NCI-H446 treated with DMSO at 0.1 percent for 48 hours (cell line): ENCODE data around the gene FDCSP.
"Not testable (repeated sequence)": the region's sequence is repeated elsewhere in the genome, so short reads cannot be mapped to it uniquely, and the experiment has no call there.

Source experiments
- DNase-seq: peaks from one replicate; lab custom pipeline; 2025; lab: John Stamatoyannopoulos, UW

FDCSP gene

DNA sequence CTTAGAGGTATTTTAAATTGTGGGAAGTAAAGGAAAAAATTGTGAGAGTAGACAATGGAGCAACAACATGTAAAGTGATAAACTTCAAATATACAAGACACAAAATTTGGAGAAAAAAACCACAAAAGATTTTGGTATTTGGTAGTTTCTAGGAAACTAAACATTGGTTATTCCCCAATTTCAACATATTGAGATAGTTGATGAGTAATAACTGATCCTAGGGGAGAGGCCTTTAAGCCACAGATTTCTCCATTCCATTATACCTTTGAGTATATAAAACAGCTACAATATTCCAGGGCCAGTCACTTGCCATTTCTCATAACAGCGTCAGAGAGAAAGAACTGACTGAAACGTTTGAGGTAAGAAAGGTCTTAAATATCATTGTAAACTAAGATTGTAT, at the start of gene FDCSP:
TSS of gene FDCSP (plus strand) at position 301 of the 400 bp plus-strand sequence. CDS start 5,071 bp downstream, outside the sequence.
- no peak for DNase-seq

DNA sequence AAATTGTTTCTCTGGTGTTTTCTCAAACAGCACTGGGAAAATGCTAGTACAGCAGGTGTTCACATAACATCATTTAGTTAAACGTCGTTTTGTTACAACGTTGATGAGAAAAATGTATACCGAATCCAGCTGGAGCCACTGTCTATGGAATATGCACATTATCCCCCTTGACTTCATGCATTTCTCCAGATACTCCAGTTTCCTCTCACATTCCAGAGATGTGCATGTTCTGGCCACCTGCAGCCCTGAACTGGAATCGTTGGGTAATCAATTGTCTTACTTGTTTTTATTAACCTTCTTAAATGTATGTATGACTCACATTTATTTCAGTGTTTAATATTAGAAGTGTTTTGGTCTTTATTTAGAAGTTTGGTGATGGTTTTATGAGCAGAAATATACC, 48.8 kb upstream of the FDCSP start:
- no peak for DNase-seq

DNA sequence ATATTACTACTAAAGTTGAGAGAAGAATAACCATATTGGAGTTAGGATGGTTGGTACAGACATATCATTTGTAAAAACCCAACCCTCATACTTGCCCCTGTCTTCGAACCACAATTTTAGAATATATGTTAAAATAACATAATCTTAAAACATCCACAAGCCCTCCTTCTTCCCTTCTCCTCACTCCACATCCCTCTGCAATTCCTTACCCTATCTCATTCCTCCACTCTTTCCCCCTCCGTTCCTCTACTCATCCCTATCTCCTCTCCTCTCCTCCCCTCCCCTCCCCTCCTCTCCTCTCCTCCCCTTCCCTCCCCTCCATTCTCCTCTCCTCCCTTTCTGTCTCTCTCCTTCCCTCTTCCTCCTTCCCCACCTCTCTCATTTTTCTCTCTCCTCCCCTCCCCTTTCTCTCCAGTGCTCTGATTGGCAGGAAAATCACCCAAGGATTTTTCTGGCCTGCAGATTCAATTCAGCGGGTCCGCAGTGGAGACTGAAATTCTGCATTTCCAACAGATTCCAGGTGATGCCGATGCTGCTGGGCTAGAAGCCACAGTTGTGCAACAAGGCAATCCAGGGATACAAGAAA, 47.8 kb upstream of the FDCSP start:
- DNase-seq, result no peak

- DNase-seq, result no peak
Observed at GRCh38 chr4:70179811-70180210, 46.1 kb upstream of the FDCSP start.

GRCh38 chr4:70181864-70182263, 44.1 kb upstream of the FDCSP start:
- DNase-seq, result no peak

- DNase-seq, result no peak
Observed at GRCh38 chr4:70182517-70183167, 43.3 kb upstream of the FDCSP start.

- peak; percentile 1 for DNase-seq
Observed at GRCh38 chr4:70183168-70183939, 42.6 kb upstream of the FDCSP start.

DNA sequence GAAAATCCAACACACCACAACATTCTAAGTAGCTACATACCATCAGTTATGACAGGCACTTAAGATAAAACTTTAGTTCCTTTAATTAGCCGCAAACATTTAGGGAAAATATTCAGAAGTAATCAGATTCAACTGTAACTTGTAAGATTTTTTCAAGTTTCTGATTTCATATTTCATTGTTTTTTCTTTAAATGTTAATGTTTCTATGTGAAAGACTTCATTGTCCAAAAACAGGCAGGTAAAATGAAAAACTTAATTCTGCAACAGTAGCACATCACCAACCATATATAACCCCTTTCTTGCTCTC, 42.0 kb upstream of the FDCSP start:
- DNase-seq, result no peak

GRCh38 chr4:70187216-70187615, 38.7 kb upstream of the FDCSP start:
- DNase-seq, result no peak

DNA sequence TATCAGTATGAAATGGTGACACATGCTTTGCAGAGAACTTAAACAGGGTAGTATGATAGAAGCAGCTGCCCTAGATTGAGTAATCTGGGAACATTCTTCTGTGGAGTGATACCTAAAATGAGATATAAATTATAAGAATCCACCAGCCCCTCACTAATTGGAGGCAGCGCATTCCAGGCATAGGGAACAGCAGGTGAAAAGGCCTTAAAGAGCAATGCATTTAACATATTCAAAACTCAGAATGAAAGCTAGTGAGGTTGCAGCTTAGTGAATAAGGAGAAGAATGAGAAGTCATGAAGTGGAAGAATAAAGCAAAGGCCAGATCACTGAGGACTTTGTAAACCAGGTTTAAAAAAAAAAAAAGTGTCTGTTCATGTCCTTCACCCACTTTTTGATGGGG, 35.3 kb upstream of the FDCSP start:
- DNase-seq, result no peak

GRCh38 chr4:70191647-70192046, 34.3 kb upstream of the FDCSP start:
- no peak for DNase-seq

DNA sequence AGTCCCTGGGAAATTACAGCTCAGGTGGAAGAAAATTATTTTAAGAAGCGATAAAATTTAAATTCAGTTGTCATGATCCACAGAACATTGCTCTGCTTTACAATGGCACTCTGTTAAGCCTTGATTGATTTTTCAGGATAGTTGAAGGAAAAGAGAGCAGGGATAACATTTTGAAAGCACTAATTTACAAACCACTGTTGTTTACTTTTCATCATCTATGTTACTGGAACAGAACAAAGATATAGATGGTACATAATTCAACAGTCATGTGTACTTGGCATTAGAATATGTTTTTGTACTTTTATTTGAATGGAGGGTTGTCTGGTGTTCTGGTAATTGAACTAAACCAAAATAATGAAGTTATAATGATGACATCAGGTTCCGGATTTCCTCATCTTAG, 33.0 kb upstream of the FDCSP start:
- no peak for DNase-seq

DNA sequence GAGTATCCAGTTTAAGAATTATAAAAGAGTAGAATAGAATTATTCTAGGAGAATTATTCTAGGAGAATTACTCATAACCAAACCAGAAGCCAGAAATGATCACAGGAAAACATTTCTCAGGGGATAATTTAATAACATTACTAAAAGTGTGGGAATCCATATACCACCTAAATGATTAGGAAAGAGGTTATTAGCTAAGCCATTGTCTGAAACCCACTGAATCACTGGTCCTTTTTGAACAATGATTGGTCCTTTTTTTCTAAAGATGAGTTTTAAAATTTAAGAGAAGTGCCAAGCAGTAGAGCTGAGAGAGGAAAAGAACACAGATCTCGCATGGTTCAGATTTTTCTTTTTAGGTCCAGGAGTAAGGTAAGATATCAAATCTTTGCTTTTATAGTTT, 30.5 kb upstream of the FDCSP start, which contains the start of gene ODAM:
TSS of gene ODAM (plus strand) at position 301 of the 400 bp plus-strand sequence. CDS start 819 bp downstream, outside the sequence.
- DNase-seq, result no peak

DNA sequence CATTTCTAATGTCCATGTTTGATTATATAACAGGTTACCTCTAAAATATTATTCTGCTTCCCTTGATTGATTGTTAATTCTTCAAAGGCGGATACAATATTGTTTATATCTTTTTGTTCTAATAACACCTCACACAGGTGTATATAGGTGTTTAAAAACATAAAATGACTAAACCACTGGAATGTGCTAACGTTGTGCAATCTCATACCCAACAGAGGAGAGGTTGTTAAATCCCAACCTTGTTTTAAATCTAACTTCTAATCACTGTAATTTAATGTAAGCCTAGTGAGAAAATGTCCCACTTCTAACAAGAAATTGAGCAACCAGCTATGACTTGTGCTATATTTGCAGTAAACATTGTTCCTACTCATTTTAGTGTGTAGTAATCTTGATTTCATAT, 29.1 kb upstream of the FDCSP start:
- no peak for DNase-seq

GRCh38 chr4:70197842-70198241, 28.1 kb upstream of the FDCSP start:
- DNase-seq, result no peak

GRCh38 chr4:70203601-70204000, 22.3 kb upstream of the FDCSP start:
- no peak for DNase-seq

DNA sequence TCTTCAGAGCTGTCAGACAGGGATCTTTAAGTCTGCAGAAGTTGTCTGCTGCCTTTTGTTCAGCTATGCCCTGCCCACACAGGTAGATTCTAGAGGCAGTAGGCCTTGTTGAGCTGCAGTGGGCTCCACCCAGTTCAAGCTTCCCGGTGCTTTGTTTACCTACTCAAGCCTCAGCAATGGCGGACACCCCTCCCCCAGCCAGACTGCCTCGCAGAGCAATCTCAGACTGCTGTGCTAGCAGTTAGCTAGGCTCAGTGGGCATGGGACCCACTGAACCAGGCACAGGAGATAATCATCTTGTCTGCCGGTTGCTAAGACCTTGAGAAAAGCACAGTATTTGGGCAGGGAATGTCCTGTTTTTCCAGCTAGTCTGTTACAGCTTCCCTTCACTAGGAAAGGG, 13.2 kb upstream of the FDCSP start:
- not testable (repeated sequence) for DNase-seq

DNA sequence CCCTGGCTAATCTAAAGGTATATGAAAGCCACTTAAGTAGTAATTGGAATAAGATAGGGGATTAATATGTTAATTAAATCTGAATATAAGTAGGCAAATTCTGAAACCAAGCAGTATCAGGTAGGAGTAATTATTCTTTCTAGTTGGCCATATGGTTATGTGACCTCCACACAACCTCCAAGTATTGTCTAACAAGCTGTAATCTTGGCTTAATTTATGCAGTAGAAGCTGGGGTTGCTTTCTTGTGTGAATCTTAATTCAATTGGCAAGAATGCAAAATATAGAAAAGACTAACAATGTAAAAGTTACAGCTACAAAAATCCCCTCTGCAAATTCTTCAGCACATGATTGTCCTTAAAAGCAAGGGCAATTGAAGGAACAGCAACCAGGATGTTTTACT, 9.8 kb upstream of the FDCSP start:
- DNase-seq, result not testable (repeated sequence)

DNA sequence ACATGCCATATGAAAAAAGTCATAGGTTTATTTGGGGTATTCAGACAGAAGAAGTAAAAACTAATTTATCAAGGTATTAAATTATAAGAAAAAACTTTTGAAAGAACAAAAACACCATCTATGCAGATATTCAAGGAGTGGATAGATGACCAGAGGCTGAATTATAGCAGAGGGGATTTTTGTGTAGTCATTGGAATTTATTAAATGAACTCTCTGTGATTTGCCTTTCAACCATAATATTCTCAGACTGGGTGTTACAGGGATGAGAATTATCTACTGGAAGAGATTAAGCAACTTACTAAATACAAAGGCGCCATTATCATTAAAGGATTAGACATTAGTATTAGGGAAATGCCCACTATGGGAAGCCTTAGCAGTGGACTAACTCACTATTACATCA, 9.4 kb upstream of the FDCSP start:
- not testable (repeated sequence) for DNase-seq

GRCh38 chr4:70221389-70221788, 4.5 kb upstream of the FDCSP start:
- not testable (repeated sequence) for DNase-seq

DNA sequence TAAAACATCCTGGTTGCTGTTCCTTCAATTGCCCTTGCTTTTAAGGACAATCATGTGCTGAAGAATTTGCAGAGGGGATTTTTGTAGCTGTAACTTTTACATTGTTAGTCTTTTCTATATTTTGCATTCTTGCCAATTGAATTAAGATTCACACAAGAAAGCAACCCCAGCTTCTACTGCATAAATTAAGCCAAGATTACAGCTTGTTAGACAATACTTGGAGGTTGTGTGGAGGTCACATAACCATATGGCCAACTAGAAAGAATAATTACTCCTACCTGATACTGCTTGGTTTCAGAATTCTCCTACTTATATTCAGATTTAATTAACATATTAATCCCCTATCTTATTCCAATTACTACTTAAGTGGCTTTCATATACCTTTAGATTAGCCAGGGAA, 4.1 kb upstream of the FDCSP start:
- DNase-seq, result not testable (repeated sequence)

DNA sequence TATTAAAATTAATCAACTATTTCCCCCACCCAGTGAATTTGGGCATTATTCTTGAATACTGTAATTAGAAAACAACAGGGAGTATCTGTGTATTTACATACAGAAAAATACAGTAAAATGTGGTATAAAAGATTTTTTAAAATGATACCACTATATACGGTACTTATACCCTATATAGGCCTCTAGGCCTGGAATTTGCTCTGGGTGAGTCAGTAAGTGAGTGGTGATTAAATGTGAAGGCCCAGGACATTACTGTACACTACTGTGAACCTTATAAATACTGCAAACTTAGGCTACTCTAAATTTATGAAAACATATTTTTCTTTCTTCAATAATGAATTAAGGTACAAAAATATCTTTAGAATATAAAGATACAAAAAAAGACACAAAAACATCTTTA, 10.2 kb downstream of the FDCSP start:
- DNase-seq, result no peak

- no peak for DNase-seq
Observed at GRCh38 chr4:70239131-70239883, 13.4 kb downstream of the FDCSP start.
